Stimulated activated CD4-positive, alpha-beta T cell treated with anti-CD3 and anti-CD28 coated beads, TNF-alpha, amount 100 ng/mL, for 1 hour (primary cell): ENCODE results near the gene ARID5B.

Experiments used
- DNase-seq, 3 donors: peaks; one replicate each; pipeline ENCODE4 v3.0.0-alpha.2; 2020; ENCODE audit warnings: low read depth in 3 of 3, low spot score in 1 of 3

Gene ARID5B

DNA sequence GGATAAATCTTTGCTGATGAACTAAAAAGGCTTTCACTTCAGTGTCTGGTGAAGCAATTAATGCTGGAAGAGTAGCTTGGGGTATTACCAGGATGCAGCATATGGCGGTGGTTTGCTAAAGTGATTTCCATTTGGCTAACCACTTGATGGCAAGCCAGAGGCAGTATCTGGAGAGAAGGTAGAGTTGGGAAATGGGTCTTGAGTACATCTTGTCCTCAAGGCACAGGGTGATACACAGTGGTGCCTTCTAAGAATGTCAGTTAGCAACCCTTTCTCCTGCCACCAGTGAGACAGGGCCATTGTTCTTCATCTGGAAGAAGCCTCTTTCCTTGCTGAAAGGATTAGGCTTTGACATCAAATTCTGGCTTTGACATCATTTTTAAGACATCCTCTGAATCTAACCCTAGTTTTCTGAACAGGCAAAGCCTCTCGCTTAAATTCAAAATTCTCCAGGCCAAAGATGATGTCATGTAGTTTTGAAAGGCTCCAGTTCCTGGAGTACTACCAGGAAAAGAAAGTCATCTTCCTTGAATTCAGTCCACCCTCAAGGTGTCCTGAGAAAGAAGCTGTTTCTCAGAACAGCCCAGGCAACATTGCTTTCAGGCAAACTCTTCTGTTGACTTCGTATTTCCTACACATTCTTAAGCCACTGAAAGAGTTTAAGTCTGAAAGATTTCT, 162.4 kb downstream of the ARID5B start:
- DNase-seq = no peak

DNA sequence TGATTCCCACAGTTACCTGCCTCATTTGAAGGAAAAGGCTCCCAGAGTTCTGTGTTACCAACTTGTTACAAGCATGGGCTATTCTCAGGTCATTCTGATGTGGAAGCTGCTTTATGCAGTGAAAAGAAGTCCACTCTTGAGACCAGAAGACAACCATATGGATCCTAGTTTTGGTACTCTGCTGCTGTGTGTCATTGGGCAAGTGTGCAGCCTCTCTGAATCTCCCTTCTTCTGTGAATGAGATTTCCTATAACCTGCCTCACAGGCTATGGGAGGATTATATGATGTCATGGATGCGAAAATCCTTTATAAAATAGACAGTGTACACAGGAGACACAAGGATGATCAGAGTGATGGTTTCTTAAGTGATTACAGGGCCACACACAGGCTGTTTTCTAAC, 166.1 kb downstream of the ARID5B start:
- DNase-seq = no peak

DNA sequence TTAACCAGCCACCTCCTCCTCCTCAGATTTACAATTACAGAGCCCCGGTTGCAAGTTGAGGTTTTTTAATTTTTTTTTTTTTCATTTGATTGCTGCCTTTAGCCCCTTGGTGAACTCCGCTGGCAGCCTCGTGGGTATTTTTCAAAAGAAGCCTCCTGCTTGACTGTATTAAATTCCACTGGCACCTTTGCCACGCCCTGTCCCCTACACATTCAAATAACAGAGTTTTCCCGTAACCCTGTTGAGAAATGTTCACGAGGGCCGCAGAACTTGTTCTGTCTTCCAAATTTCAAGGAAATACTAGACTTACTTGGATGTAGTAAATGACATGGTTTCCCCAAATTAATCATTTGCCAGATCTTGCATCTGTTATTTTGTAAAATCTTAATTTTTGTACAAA, 167.0 kb downstream of the ARID5B start:
- DNase-seq = no peak

DNA sequence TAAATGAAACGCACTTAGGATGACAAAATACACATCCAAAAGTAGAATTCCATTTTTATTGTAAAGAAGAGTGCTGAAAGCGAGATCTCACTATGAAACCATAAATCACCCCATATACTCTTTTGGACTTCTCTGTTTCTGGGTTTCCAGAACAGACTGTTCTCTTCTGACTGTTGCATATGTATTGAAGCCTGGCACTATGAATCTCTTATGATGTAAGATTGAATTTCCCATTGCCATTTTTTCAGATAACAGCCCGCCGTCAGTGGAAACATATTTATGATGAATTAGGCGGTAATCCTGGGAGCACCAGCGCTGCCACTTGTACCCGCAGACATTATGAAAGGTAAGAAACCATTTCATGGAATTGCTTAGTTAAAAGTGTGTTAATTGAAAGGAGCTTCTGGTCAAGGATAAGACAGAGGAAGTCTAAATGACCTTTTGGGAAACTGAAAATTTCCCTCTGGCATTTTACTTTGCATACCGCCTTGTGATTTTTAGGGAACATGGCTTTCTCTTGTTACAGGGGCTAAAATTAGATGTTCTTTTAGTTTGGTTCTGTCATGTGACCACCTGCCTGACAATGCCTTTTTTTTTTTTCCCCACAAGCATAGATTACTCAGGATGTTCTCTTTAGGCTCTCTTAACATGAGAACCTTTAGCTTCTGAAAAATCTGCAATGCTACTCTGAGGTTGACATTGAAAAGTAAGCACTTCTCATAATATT, 168.1 kb downstream of the ARID5B start:
- DNase-seq = no peak

DNA sequence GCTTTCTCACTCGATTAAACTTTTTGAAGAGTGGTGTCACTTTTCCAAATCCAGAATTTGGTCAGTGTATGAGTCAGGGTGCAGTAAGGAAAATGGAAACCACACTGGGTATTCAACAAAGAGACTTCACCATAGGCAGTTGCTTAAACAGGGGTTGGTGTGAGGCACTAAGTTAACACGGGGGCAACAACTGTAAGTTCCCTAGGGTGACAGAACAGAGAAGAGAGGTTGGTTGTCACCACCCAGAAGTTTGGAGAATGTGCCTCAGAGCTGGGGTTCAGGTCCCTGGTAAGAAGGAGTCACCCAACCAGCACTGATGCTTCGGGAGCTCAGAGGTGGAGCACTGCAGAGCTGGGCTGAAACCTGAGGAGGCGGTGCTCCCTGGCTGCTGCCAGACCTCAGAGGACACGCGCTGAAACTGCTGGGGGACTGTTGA, 170.4 kb downstream of the ARID5B start:
- DNase-seq = no peak

DNA sequence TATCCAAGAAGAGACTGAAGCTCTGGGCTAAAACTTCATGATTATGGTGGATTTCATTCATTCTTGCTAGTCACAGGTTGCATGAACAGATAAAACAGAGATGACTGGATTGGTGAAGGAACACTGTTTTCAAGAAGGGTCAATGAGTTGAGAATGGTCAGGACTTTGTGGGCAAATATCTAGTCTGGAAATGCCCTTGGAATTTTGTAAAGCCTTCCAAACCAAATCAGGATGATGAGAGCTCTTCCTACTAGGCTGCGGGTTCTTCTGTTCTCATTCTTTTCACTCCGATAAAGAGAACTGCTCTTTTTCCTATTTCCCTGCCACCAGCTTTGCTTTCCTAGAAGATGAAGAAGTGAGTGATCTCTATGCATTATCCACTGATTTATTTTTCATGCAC, 171.4 kb downstream of the ARID5B start:
- DNase-seq = no peak

DNA sequence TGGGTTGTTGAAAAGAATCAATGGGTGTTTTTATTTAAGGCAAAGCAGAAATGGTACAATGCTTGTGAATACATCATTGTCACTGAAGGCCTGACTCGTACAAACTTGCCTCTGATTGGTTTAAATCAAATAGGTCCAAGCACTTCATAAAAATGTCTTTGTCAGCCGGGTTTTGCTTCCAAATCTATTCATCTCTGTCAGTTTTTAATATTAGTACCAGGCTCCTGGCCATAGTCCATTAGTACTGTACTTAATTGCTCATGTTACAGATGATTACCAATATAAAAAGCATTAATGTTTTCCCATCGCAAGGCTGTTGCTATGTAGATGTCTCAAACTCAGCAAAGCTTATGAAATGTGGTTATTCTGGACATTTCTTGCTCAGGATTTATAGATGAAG, 171.9 kb downstream of the ARID5B start:
- DNase-seq = no peak

DNA sequence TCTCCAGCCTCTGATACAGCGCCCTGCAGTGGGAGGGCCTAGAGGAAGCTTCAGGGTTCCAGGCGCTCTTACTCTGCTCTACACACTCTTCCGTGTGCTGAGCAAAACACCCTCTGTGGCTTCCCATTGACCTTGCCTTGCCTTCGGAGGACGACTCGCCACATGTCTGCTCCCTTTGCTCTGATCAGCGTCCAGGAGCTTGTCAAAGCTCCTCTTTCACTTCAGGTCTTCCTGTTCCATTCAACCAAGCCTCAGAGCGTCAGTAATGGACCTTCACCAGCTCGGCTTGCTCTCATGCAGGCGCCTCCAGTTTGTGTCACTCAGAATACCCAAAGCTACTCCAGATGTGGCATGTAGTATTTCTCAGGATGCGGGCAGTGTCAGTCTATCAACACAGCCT, 173.9 kb downstream of the ARID5B start:
- no peak for DNase-seq

DNA sequence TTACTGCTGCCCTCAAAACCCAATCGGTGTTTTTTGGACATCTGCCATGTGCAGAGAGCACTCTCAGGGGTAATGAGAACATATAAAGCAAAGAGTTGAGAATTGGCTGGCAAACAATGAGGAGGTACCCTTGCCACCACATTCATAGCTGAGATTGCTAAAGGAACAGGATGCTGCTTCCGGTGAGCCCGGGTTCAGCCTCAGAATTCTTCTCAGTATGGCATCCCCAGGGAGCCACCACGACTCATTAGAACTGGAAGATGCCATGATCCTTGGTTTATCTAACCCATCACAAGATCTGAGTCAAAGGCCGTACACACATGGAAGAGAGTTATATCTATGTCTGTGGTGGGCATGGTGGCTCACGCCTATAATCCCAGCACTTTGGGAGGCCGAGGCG, 174.4 kb downstream of the ARID5B start:
- DNase-seq = no peak

DNA sequence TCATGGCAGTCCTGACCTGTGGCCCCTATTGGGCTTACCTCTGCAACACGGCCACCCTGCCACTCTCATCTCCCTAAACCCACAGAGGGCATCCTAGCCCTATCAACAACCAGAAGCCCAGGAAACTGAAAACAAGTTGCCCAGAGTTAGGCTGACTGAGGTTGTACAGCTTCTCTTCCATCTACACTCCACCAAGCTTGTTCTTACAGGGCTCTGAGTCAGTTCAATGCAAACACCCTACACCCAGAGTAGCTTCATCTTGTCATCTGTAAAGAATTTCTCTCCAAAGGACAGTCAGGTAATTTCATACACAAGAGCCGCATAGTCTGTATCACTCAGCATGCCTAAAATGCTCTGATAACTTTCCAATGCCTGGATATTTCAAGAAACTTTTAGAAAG, 175.4 kb downstream of the ARID5B start:
- no peak for DNase-seq

DNA sequence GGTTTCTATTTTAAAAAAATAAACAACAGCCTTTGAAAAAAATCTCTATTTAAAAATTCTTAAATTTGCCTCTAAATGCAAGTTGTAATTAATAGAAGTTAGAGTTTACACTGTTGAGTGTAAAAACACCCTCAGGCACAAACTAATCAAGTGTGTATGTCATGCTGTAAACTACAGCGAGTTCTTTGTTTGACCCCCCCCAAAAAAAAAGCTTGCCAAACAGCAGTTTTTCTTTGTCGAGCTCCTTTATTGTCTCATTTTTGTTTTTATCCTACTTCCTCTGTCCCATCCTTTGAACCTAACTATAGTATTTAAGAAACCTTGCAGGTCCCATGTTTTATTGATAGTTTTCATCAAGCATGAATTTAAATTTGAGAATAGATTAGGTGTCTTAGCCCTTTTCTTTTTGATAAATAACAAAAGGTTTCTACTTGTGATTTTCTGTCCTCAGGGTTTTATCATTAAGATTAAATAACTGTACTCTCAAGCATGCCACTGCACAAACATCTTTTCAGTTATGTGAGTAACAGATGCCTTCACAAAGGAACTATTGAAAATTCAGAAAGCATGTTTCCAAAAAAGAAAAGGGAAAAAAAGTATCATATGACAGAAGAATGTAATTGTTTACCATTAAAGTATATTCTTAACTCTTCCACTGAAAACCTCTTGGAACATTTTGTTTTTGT, 176.0 kb downstream of the ARID5B start:
- no peak for DNase-seq

DNA sequence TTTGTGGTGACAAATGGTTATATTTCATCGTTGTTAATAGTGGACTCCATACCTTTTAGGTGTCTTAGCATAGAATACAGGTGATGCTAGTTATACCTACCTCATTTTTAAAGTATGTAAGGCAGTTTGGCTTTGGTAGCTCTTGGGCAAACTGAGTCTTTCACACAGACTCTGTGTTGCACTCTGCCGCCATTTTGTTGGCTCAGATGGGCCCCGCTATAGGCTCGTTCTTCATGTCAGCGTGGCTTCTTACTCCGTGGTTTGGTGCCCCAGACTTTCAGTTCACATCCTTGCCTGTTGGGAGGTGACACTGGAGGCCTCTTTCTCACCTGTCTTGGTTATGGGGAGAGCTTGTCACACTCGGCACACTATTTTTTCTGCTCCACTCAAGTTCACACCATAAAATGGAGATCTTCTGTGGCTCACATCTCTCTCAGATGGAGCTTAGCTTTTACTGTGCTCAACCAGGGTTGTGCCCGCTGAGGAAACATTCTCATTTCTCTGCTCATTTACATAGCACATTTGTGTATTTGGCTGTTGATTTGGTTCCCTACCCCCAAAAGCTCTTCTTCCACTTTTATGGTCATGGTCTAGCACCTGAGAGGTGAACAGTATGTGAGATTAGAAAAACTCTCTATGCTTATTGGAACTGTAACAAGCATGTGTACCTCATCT, 178.5 kb downstream of the ARID5B start:
- no peak for DNase-seq

DNA sequence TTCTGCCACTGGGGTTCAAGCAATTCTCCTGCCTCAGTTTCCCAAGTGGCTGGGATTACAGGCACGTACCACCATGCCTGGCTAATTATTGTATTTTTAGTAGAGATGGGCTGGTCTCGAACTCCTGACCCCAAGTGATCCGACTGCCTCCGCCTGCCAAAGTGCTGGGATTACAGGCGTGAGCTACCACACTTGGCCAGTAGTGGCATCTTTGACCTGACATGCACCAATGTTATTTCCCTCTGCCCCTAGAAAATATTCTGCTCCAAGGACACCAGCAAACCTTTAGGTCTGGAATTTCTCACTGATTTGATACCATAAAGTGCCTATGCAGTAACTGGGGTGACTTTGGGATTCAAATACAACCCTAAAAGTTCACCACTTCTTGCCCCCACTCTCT, 179.4 kb downstream of the ARID5B start:
- no peak for DNase-seq

DNA sequence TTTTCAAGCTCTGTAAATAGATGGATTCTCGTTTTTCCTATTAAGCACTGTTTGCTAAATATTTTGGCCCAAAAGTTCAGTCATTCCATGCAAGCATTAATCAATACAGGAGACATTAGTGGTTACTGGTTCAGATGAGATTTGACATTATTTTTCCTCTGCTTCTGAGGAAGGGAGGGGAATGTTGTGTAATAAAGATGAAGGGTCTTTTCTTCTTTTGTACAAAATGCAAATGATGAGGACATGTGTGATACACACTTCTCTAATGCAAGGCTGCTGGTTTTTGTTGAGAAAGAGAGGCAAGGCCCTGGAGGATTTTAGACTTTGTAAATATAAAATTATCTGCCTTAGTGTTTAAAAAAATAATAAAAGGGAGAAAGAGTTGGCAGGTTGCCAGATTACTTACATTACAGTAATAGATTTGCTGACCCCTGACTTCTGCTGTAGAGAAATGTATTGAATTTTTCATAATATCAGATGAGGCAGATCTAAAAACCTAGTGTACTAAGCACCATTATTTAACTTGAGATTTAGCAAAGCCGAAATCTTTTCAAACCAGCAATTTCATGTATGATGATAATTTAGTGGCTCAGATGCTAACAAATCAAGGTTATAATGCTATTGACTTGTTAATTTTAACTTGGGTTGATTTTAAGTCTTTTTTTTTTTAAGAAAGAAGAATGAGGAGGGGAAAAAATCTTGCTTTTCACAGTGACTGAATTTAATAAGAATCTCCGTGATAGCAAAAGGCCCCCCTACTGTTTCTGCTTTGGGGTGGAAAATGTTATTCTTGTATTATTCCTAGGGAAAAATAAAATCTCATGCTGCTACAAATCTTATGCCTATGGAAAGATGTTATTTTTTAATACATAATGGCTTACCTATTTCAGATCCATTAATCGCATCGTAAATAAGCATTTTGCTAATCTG, 180.1 kb downstream of the ARID5B start:
- DNase-seq = no peak

DNA sequence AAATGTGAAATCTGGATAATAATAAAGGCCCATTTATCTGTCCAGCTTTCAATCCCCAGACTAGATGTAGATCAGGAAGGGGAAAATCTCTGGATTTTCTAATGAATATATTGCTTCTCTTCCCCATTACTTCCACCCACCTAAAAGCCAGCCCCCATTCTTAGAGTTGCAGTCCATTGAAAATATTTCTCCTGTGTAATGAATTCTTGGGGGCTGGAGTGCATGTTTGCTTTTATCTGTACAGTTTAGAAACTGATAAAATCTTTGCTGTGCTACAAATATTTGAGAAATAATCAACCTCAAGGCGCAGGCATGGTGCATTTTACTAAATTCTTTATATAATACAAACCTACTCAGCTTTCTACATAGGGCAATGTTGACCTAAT, 180.8 kb downstream of the ARID5B start:
- DNase-seq = no peak

DNA sequence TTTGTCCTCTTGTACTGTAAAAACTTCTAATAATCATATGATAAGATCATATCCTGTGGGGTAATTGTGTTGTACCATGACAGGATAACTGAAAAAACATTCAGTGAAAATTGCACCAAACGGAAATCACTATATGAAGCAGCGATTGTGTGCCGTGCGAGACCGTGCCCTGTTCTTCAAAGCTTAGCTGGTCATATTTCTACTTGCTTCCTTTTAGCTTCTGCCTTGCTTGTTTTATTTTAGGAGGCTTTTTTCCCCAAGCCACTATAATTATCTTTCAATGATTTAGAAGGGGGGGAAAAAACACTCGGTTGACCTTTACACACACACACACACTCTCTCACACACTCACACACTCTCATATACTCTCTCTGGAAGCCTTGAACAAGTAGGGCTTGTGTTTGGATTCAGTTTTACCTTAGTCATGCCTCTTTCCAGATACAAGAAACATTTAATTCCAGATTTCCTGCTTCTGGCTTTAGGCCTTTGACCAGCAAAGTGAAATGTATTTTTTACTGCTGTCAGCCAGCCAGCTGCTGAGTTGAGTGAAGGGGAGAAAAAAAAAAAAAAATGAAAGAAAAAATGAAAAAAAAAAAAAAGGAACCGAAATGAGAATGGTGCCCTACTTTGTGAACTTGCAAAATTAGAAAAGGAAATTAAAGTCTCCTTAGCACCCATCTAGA, 181.4 kb downstream of the ARID5B start:
- no peak for DNase-seq

DNA sequence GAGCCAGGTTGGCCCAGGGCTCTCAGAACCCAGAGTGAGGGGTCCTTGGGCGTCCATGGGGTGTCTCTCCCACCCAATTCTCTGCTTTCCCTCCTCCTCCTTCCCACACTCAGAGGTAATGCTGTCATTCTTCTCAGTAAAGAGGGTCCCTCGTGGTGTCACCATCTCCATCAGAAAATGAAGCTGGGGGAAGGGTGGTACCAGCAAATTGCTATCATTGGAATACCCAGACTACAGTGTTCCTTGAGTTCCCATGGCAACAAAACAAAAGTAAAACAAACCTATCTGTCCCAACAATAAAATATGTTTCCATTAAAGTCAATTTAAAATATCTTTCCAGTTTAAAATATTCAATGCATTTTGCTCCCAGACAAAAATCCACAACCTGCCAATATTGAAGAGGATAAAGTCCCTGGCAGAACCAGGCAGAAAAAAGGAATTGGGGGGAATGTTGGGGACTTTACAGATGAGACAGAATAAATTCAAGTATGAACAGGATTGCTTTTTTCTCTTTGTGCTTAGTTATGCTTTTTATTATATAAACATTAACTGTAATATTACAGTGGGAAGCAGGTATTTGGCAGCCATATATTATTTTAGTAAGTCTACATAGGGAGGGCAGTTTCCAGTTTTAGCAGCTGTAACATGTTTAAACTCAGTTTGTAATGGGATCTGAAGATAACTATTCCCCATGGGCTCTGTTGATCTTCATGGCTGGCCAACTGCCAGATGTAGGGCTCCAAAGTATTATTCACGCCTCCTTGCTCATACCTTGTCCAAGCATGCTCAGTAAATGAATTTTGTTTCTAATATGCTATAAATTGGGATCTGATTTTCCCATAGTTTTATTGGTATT, 182.1 kb downstream of the ARID5B start:
- no peak for DNase-seq

DNA sequence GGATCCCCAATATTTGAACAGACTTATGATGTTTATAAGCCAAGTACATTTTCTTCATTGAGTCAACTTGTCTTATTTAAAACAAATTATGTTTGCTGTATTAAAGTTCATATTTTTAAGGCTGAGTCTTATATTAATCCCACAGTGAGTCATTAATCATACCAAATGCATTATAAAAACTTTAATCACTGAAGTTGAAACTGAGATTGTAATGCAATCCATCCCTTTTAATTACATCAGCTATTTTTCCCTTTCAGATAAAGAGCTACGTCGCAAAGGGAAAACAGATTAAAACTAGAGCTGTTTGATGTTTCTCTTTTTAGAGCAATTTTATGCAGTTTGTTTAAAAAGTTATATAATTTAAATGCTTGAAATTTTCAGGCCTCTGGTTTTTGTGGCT, 183.0 kb downstream of the ARID5B start:
- DNase-seq = no peak

DNA sequence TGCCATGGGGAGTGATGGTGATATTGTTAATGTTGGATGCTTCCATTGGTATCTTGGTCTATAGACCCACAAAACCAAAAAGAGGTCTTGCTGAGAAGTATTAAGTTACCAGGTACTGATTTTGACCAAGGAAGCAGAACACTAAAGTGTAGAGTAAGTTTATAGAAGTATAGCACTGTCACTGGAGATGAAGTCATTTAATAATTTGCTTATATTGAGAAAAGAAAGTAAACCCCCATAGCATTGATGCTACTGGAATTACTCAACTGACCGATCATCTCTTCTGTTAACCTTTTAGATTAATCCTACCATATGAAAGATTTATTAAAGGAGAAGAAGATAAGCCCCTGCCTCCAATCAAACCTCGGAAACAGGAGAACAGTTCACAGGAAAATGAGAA, 183.9 kb downstream of the ARID5B start:
- no peak for DNase-seq
